Effector CD4-positive, alpha-beta T cell (primary cell): ENCODE results near the gene MED9.

Experiments used
- DNase-seq: peaks from one replicate; pipeline ENCODE4 v3.0.0-alpha.2; 2020

MED9 gene

GRCh38 chr17:17518014-17518413 lies 41.2 kb downstream of the MED9 start:
- no peak for DNase-seq

GRCh38 chr17:17518951-17519350 lies 42.2 kb downstream of the MED9 start:
- DNase-seq, result no peak

- DNase-seq, result no peak
Measured at GRCh38 chr17:17519886-17520285, 43.1 kb downstream of the MED9 start.

- no peak for DNase-seq
Measured at GRCh38 chr17:17520599-17521232, 43.9 kb downstream of the MED9 start.

GRCh38 chr17:17523001-17523730 lies 46.4 kb downstream of the MED9 start:
- no peak for DNase-seq

GRCh38 chr17:17523731-17524490 lies 47.1 kb downstream of the MED9 start:
- no peak for DNase-seq

- no peak for DNase-seq
Measured at GRCh38 chr17:17525311-17525710, 48.5 kb downstream of the MED9 start.

- no peak for DNase-seq
Measured at GRCh38 chr17:17525956-17526355, 49.2 kb downstream of the MED9 start.

- DNase-seq, result no peak
Measured at GRCh38 chr17:17526369-17526768, 49.6 kb downstream of the MED9 start.

- DNase-seq, result no peak
Measured at GRCh38 chr17:17527534-17527933, 50.7 kb downstream of the MED9 start.

GRCh38 chr17:17527956-17528500 lies 51.2 kb downstream of the MED9 start:
- DNase-seq, result no peak

- no peak for DNase-seq
Measured at GRCh38 chr17:17528696-17529652, 52.2 kb downstream of the MED9 start.

GRCh38 chr17:17531156-17531555 lies 54.4 kb downstream of the MED9 start:
- DNase-seq, result no peak

- DNase-seq, result no peak
Measured at GRCh38 chr17:17532991-17533390, 56.2 kb downstream of the MED9 start.

- no peak for DNase-seq
Measured at GRCh38 chr17:17533901-17534441, 57.2 kb downstream of the MED9 start.

- no peak for DNase-seq
Measured at GRCh38 chr17:17535957-17536356, 59.2 kb downstream of the MED9 start.

- no peak for DNase-seq
Measured at GRCh38 chr17:17536702-17537101, 59.9 kb downstream of the MED9 start.

- no peak for DNase-seq
Measured at GRCh38 chr17:17537311-17538099, 60.7 kb downstream of the MED9 start.

GRCh38 chr17:17538417-17539391 lies 61.9 kb downstream of the MED9 start:
- no peak for DNase-seq

GRCh38 chr17:17539591-17539990 lies 62.8 kb downstream of the MED9 start:
- DNase-seq, result no peak
